ENCODE results near the gene ZNF253. TPM values are rescaled to one million over a fixed set of nuclear protein-coding genes. Genes with fewer than 3 reads are reported as not detected.

Gene ZNF253
- 10 to 100 TPM; 25.7 to 31.6 (median 27.2) TPM for total RNA-seq

DNA sequence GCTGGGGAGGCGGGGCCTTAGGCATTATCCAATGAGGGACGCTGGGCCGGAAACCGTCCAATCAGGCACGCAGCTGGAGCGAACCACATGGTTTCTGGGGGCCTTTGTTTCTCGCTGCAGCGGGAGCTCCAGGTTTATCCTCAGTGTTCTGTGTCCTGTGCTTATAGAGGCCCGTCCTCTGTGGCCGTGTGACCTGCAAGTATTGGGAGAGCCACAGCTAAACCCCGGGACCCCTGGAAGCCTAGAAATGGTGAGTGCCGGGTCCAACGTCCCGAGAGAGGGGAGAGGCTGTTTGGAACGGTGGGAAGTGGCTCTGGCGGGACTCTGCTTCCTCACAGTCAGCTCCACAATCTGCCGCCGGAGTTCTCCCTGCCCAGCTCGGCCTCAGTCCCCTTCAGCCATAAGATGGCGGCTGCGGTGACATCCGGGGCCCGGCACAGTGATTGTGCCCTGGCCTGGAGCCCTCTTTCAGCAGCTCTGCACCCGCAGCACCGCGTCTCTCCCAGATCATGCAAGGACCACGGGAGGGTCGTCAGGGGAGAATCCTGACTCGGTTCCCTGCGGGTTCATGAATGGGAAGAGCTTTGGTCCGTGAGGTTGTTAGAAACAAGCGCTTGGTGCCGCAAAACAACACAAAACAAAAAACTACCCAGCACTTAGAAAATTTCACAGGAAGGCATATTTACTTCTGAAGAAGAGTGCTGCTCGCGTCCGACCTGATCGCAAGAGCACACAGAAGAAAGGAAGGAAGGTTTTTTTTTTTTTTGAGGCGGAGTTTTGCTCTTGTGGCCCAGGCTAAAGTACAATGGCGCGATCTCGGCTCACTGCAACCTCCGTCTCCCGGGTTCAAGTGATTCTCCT, at the start of gene ZNF253:
TSS of gene ZNF253 (plus strand) at position 133 of the 861 bp plus-strand sequence. CDS start at position 248, 115 bp downstream.
- Histone ChIP-seq H3K27me3 (no peaks in the 10 kb centered on the region), H3K4me3 (replicated peaks in 1 of 3) (peak within 1 kb of the TSS; percentile 44 to 83 (median 52)), H3K4me1 (peaks cover 17 to 19% of the 10 kb centered on the region in 2 donors), H3K27ac (peak within 1 kb of the TSS; percentile 79 to 87 (median 80)), H3K9me3 (no peaks in the 10 kb centered on the region), H3K36me3 (no peaks in the 10 kb centered on the region)
- intact Hi-C loops (cut with DNase I): no loop called here
- peak; percentile 99 to 100 for DNase-seq
- peak; percentile 90 to 98 for TF ChIP-seq POLR2A (IDR thresholded peaks at IDR 0.05)
- TF ChIP-seq, protein P1, sequence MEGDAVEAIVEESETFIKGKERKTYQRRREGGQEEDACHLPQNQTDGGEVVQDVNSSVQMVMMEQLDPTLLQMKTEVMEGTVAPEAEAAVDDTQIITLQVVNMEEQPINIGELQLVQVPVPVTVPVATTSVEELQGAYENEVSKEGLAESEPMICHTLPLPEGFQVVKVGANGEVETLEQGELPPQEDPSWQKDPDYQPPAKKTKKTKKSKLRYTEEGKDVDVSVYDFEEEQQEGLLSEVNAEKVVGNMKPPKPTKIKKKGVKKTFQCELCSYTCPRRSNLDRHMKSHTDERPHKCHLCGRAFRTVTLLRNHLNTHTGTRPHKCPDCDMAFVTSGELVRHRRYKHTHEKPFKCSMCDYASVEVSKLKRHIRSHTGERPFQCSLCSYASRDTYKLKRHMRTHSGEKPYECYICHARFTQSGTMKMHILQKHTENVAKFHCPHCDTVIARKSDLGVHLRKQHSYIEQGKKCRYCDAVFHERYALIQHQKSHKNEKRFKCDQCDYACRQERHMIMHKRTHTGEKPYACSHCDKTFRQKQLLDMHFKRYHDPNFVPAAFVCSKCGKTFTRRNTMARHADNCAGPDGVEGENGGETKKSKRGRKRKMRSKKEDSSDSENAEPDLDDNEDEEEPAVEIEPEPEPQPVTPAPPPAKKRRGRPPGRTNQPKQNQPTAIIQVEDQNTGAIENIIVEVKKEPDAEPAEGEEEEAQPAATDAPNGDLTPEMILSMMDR (IDR thresholded peaks at IDR 0.05): peak in 1 of 6 experiments; percentile 8
- WGBS, 2 donors: 0% methylated on average over 41 to 43 of the region's 43 CpGs

DNA sequence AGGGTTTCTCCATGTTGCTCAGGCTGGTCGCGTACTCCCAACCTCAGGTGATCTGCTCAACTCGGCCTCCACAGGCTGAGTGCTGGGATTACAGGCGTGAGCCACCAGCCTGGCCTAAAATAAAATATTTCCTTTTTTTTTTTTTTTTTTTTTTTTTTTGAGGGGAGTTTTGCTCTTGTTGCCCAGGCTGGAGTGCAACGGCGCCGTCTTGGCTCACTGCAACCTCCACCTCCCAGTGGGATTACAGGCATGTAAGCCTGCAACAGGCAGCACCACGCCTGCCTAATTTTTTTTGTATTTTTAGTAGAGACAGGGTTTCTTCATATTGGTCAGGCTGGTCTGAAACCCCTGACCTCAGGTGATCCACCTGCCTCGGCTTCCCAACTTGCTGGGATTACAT, 49.0 kb upstream of the ZNF253 start:
- H3K4me1 ChIP-seq: peaks cover 28 to 37% of the 10 kb centered on the region in 2 donors
- no peak overlapping the region for H3K27ac ChIP-seq
- no peaks in the 10 kb centered on the region for H3K36me3 ChIP-seq
- 74 to 86% methylated on average over 9 of the region's 9 CpGs for WGBS, 2 donors
- H3K27me3 ChIP-seq: no peaks in the 10 kb centered on the region
- intact Hi-C loops (cut with DNase I): no loop called here
- TF ChIP-seq, protein P1 (IDR thresholded peaks at IDR 0.05): no peak
- TF ChIP-seq POLR2A (IDR thresholded peaks at IDR 0.05): no peak
- no peaks in the 10 kb centered on the region for H3K9me3 ChIP-seq
- H3K4me3 ChIP-seq (replicated peaks in 1 of 3): no peak overlapping the region
- no peak for DNase-seq

DNA sequence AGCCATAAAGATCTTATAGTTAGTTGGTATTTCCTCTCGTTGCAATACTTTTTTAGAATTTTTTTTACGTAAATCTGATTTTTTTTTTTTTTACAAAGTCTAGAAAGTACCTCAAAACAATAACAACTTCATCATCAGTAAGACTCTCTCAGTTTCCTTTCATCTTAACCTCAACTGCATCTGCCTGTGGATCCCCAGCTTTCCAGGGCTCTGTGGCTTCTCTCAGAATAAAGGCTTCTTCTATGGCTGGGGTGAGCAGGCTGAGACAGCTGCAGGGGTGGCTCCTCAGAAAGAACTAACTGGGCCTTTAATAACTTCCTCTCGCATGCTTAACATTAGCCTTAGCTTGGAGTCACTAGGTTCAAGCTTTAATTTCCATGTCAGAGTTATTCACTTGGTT, 48.3 kb upstream of the ZNF253 start:
- no peak for DNase-seq
- intact Hi-C loops (cut with DNase I): no loop called here
- no peak overlapping the region for H3K27ac ChIP-seq
- TF ChIP-seq, protein P1 (IDR thresholded peaks at IDR 0.05): no peak
- TF ChIP-seq POLR2A (IDR thresholded peaks at IDR 0.05): no peak
- H3K4me1 ChIP-seq: peaks cover 28 to 37% of the 10 kb centered on the region in 2 donors
- H3K27me3 ChIP-seq: no peaks in the 10 kb centered on the region
- no peaks in the 10 kb centered on the region for H3K36me3 ChIP-seq
- 87 to 91% methylated on average over 3 of the region's 3 CpGs for WGBS, 2 donors
- H3K9me3 ChIP-seq: no peaks in the 10 kb centered on the region
- H3K4me3 ChIP-seq (replicated peaks in 1 of 3): no peak overlapping the region

DNA sequence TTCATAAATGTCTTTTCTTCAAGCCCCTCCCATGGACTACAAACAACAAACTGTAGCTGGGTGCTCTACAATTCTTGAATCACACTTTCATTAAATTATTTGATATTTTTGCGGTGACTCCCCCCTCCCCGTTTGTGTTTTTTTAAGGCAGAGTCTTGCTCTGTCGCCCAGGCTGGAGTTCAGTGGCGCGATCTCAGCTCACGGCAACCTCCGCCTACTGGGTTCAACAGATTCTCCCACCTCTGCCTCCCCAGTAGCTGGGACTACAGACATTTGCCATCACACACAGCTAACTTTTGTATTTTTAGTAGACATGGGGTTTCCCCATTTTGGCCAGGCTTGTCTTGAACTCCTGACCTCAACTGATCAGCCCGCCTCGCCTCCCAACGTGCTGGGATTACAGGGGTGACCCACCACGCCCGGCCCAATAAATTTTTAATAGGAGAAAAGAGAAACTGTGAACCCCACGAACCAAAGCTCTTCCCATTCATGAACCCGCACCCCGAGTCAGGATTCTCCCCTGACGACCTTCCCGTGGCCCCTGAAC, 44.8 kb upstream of the ZNF253 start:
- WGBS, 2 donors: 7 to 11% methylated on average over 13 to 17 of the region's 17 CpGs
- peak overlapping the region; percentile 59 to 92 (median 66) for H3K4me3 ChIP-seq (replicated peaks in 1 of 3)
- TF ChIP-seq POLR2A (IDR thresholded peaks at IDR 0.05): no peak
- TF ChIP-seq, protein P1 (IDR thresholded peaks at IDR 0.05): no peak
- peak; percentile 4 to 8 for DNase-seq
- no peaks in the 10 kb centered on the region for H3K27me3 ChIP-seq
- no peaks in the 10 kb centered on the region for H3K9me3 ChIP-seq
- peak overlapping the region; percentile 81 to 90 (median 87) for H3K27ac ChIP-seq
- no peaks in the 10 kb centered on the region for H3K36me3 ChIP-seq
- peaks cover 28 to 37% of the 10 kb centered on the region in 2 donors for H3K4me1 ChIP-seq
- intact Hi-C loops (cut with DNase I): loop anchor here (2.0 kb wide), 1 partner anchor 44 kb away; no protein-coding TSS in a partner anchor
